NCI-H2227 (cell line): ENCODE data around the gene IQCF5.
"Not testable (repeated sequence)": the region's sequence is repeated elsewhere in the genome, so short reads cannot be mapped to it uniquely, and the experiment has no call there.

Experiments used
- DNase-seq: peaks from one replicate; lab custom pipeline; 2025; ENCODE audit not compliant: unreplicated experiment; lab: John Stamatoyannopoulos, UW

Gene IQCF5

GRCh38 chr3:51875501-51875900 is at the start of gene IQCF5:
TSS of gene IQCF5 (minus strand) at chr3:51875601. CDS start at chr3:51875531, 70 bp downstream.
- no peak for DNase-seq

GRCh38 chr3:51921081-51921578 is 45.7 kb upstream of the IQCF5 start:
- no peak for DNase-seq

DNA sequence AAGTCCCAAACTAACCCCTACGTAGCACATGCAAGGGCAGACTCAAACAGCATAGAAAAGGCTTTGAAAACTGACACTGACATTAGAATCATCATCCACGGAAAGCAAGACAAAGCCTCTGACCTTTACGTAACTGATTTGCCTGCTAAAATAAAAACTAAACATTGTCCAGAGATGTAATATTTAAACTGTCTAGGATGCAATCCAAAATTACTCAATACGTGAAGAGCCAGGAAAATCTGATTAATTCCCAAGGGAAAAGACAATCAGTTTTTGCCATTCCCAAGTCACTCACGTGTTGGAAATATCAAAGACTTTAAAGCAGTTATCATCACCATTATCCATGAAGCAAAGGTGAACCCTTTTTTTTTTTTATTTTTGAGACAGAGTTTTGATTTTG is 41.0 kb upstream of the IQCF5 start:
- DNase-seq = no peak

DNA sequence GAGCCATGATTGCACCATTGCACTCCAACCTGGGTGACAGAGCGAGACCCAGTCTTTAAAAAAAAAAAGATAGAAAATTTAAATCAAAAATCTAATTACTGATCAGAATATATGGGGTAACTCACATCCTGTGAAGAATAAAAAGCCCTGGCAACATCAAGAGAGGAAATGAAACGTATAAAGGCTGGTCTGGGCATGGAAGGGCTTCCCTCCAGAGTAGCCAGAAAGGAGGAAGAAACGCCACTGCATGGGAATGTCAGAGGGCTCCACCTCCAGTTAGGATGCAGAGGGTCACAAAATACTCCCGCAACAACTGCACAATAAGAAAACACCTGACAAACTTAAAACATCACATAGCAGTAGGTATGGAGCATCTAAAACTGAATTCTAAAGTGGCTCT is 32.6 kb upstream of the IQCF5 start:
- no peak for DNase-seq

- no peak for DNase-seq
Measured at GRCh38 chr3:51904034-51904823, 28.8 kb upstream of the IQCF5 start.

- DNase-seq = not testable (repeated sequence)
Measured at GRCh38 chr3:51902361-51902760, 27.0 kb upstream of the IQCF5 start.

- not testable (repeated sequence) for DNase-seq
Measured at GRCh38 chr3:51900043-51900442, 24.6 kb upstream of the IQCF5 start.

GRCh38 chr3:51897391-51897790 is 22.0 kb upstream of the IQCF5 start:
- no peak for DNase-seq

DNA sequence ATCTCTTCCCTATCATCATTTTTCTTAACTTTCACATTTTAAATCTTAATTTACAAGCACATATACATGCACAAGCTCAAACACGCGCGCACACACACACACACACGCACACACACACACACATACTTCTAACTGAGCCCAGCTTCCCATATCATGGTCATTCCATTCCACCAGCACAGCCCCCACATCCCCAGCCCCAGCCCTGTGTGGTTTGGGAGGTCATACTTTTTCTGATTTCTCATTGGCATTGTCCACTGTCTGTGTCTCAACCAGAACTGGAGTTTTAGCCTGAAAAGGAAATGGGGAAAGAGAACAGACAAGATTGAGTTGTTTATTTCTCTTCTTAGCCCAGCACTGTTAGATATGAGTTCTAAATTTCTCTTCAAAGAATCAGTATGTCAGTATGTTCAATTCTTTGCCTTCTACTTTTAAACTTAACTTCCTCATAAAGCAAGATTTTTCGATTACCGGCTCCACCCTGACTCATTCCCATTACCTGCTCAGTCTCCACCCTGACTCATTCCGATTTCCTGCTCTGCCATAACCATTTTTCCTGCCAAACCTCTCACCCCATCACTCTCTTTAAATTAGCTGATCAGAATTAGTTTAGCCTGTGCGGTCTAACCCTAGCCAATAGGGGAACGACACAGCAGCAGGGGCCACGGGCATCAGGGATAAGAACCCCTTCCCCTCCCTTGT is 21.4 kb upstream of the IQCF5 start:
- DNase-seq = no peak

GRCh38 chr3:51894939-51895338 is 19.5 kb upstream of the IQCF5 start:
- DNase-seq = no peak

- no peak for DNase-seq
Measured at GRCh38 chr3:51894391-51894790, 19.0 kb upstream of the IQCF5 start.

GRCh38 chr3:51891242-51892039 is 16.0 kb upstream of the IQCF5 start:
- no peak for DNase-seq

DNA sequence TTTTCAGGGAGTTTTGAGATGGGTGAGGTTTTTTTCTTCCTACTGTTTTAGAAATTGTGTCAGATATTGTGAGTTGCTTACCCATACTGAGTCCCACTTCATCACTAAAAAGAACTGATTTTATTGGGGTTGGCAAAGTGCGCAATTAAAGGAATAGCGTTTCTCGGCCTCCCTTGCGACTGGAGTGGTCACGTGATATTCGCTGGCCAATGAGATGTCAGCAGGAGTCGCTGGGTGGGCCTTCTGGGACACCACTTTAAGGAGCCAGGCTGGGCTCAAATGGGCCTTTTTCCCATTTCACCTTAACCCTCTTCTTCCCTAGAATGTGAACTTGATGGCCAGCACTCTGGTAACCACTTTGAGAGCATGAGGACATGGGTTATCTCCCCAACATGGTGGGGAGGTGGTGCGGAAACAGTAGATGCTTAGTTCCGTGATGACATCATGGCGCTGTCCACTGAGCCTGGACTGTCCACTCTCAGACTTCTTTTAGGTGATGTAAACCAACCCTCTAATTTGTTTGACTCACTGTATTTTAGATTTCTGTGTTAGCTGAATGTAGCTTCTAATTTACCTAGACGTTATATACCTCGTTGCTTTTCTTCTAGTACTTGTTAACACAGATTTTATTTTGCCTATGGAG is 13.2 kb upstream of the IQCF5 start:
- DNase-seq = no peak

DNA sequence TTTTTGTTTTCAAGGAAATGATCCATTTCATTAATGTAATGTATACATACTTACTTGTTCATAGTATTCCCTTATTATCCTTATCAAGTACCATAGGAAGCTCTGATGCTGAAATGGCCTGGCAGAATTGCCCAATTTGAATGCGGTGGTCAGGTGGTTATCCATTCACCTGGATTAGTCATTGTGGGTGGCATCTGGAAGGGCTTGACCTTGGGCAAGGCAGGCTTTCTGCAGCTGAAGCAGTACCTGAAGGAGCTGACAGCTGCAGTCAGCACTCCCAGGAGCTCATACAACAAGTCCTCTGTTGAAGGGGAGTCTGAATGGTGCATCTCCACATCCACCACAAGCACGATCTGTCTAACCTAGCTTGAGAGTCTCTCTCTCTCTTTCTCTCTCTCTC is 12.2 kb upstream of the IQCF5 start:
- DNase-seq = no peak

GRCh38 chr3:51886447-51886846 is 11.0 kb upstream of the IQCF5 start:
- DNase-seq = no peak

DNA sequence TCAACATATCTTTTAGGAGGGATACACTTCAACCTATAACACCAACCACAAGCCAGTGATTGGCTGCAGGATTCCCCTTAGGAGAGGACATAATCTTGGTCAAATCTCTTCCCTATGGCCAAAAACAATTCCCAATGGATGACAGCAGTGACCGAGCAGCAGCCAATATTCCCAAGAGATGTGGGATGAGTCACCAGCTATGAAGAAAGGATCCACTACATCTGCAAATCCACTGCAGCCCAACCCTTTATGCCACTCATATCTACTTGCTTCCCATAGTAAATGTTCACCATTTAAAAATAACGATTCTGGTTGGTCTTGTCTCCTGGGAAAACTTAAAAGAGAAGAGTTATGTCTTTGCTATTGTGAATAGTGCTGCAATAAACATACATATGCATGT is 4.5 kb upstream of the IQCF5 start:
- no peak for DNase-seq

DNA sequence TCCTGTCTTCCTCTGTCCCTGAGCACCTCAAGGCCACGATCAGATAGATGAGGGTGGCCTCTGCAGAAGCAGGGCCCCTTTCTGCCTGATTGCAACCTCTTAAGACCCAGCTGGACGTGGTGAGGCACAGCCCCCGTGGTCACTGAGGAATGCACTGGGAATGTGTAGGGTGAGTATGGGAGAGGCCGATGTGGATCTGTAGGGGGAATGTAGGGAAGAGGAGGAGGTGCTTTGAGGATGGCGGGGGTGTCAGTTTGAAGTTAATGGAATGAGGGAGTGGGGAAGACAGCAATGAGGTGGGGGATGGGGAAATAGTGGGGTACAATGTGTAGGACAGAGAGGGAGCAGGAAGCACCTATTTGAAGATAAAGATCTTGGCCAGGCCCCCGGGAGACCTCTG is 785 bp upstream of the IQCF5 start:
- no peak for DNase-seq

DNA sequence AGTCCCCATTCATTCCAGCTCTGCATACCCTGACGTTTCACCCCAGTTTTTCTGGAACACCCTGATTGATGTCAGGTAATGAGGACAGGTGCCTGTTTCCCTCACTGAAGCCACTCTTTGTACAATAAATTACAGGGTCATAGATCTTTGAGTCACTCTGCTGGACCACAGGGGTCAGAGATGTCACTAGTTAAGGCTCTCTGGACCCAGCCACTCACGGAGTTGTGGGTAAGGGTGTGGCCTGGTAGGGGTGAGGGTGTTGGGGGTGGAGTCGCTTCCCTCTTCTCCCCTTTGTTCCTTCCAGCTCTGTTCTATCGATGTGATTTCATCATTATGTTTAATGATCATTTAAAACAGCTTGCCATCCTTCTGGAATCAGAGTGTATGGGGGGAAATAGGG is 512 bp downstream of the IQCF5 start:
- no peak for DNase-seq

DNA sequence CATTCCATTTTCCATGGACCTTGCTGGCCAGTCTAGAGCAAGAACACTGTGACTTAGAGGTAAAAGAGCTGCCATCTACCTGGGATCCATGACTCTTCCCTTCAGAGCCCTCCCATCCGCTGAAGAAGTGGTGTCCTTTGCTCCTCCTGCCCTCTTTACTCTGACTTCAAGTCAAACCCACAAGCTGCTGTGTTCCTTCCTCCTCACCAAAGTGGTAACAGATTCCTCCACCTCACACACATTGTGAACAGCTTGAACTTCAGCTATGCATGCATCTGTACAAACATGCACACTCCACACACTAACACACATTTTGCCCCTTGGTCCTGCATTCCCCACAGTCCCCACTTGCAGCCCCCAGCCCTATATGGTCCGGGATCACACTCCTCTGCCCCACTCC is 990 bp downstream of the IQCF5 start:
- DNase-seq = no peak

GRCh38 chr3:51873876-51874275 is 1.5 kb downstream of the IQCF5 start:
- no peak for DNase-seq

DNA sequence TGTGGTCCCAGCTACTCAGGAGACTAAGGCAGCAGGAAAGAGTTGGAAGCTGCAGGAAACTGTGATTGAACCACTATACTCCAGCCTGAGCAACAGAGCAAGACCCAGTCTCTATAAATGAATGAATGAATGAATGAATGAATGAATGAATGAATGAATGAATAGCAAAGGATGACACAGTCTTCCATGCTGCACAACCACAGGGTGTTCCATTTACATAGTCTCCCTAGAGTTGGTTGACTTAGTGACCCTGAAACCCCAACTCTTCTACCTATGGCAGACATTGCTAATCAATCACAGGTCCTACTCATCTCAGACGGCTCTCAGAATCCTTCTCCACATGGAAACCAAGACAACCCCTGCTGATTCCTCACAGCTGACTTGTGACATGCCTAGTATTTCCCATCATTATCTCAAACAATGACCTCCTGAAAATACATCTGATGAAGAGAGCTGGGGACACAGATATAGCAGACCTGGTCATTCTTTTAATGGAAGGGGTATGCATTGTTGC is 2.1 kb downstream of the IQCF5 start:
- no peak for DNase-seq
